GM19328 (cell line): Measurements from ENCODE around the gene FAM210B.
"Not testable (repeated sequence)": the region's sequence is repeated elsewhere in the genome, so short reads cannot be mapped to it uniquely, and the experiment has no call there.

Experiments used
- ATAC-seq: cut with Tn5 transposase; IDR thresholded peaks from one replicate; pipeline ENCODE4 v1.9.1; 2021; ENCODE audit warnings: mild to moderate bottlenecking, moderate library complexity; ENCODE audit not compliant: unreplicated experiment

The FAM210B gene

DNA sequence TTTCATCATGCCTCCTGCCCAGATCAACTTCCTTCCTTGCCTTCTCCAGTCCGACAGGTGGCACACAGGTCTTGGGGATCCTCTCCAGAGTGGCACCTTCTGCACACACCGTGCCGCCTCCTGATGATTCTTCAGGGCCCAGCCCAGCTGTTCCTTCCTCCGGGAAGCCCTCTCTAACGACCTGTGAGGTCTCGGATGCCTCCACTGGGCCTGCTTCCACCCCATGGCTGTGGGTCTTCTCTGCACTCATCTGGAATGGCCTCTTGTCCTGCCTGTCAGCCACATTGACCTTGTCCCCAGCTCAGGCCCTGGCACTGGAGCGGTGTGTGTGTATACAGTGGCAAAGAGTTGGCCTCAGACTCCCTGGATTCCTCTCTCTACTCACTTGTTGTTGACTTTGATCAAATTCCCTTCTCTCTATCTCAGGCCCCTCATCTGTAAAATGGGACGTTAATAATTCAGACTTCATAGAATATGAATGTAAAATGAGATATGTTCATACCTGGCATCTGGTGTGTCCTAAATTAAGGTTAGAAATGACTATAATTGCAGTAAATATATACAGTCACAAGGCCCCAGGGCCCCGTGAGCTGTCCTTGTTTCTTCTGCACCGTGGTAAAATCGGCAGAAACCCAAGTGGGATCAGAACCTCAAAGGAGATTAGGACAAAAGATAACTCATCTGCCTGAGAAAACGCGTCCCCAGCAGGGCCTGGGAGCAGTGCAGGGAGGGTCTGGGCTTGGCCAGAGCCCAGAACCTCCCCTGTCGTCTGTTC, 1.5 kb downstream of the FAM210B start:
- no peak for ATAC-seq

GRCh38 chr20:56360908-56361205, 2.1 kb downstream of the FAM210B start:
- ATAC-seq = no peak

DNA sequence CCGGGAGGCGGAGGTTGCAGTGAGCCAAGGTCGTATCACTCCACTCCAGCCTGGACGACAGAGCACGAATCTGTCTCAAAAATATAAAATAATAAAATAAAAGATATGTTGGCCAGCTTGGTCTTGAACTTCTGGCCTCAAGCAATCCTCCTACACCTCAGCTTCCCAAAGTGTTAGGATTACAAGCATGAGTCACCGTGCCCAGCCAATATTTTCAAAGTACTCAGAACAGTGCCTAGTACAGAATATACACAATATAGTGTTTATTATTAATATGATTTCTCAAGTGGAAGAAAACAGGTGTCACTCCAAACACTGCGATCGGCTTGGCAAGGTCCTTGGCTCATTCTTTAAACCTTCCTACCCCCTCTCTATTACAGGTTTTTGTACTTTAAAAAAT, 3.1 kb downstream of the FAM210B start:
- no peak for ATAC-seq

- ATAC-seq = no peak
Measured at GRCh38 chr20:56362833-56363413, 4.1 kb downstream of the FAM210B start.

DNA sequence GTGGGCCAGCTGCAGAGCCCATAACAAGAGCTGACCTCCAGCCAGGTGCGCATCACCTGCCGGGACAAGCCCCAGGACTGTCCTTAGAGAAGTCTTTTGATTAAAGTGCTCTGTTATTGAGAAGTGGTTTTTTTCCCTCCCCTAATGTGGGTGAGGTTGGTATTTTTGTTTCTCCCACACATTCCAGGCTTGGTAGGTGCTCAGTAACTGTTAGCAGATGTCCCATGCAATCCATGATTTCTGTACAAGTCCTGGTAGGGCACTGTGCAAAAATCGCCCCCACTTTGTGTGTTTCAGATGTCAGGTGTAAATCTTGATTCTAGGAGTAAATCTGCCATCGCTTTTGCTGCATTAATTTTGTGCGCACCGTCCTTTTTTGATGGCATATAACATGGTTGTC, 4.7 kb downstream of the FAM210B start:
- ATAC-seq = no peak

DNA sequence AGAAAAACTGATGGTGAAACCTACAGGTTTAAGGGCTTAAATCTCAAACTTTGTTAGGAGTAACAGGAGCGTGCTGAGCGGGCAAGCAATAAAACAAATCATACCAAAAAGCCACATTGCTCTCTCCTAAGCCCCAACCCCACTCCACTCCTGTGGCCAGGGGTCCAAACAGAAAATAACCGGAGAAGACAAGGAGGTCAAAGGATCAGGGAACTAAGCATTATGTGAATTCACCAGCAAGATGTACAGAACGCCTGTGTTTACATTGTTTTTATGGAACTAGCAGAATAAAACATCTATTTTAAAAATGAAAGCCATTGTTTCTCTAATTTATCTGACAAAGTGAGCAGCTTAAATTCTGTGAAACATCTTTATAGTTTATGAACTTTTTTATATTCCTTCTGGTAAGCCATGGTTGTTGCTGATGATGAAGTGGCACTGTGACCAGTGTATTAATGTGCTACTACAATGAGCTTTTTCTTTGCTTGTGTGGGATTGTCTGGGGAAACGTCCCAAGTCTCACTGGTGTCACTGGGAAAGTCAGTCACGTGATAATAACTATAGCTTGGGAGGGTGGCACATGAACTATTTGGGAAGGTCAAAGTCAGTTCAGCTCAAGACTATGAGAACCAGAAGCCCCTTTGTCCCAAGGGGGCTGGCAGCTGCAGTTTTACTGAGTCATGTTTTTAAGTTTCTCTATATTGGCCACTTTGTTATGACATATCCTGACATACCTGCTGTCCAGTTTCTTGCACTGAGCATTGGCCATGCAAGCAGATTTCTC, 9.8 kb downstream of the FAM210B start:
- ATAC-seq = no peak

GRCh38 chr20:56369179-56369578, 10.4 kb downstream of the FAM210B start:
- no peak for ATAC-seq

- no peak for ATAC-seq
Measured at GRCh38 chr20:56371977-56372376, 13.2 kb downstream of the FAM210B start.

GRCh38 chr20:56372850-56373249, 14.1 kb downstream of the FAM210B start:
- ATAC-seq = no peak

DNA sequence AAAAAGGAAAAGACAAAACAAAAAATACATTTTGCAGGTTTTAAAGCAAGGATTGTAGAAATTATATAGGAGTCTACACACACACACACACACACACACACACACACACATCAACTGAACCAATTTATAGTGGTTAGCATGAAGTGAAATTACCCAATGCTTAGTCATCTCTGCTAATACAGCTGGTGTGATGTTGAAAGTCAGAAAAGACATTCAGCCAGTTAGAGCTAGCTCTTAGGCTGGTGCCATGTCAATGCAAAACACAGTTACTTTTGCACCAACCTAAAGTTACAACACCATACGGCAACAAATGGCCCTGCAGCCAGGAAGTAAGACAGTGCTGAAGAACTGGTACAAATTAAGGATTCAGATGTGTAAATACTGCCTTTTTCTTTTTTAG, 15.2 kb downstream of the FAM210B start:
- ATAC-seq = no peak

GRCh38 chr20:56376331-56376730, 17.6 kb downstream of the FAM210B start:
- no peak for ATAC-seq

GRCh38 chr20:56378386-56378785, 19.6 kb downstream of the FAM210B start:
- ATAC-seq = no peak

DNA sequence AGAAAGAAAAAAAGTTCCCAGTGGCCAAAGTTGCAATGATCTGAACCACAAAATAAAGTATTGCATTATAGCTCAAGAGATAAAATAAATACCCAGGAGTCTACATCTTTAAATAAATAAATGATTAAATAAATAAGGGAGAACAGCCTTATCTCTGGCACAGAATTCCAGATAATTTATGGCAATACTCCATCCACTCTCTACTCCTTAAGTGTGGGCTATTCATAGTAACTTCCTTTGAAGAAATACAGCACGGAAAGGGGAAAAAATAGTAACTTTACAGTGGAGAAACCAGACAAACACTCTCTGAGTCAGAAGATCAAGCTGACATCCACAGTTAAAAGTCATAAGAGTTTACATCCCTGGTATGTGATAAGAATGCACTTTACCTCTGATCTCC, 21.6 kb downstream of the FAM210B start:
- no peak for ATAC-seq

DNA sequence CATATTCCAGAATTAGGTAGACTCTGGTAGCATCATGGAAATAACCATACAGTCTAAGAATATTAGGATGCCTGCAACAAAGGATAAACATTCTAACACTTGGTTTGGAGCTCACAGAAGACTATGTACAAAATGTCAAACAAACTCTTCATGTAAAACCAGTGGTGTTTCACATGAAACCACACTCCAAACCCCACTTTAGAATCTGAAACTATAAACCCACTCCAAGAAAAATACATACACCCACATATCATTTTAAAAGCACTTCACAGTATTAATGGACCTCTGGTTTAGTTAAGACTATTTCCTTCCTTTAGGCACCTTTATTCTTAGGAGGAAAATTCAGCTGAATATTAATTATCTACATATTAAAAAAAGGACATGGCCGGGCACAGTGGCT, 22.7 kb downstream of the FAM210B start:
- ATAC-seq = no peak

DNA sequence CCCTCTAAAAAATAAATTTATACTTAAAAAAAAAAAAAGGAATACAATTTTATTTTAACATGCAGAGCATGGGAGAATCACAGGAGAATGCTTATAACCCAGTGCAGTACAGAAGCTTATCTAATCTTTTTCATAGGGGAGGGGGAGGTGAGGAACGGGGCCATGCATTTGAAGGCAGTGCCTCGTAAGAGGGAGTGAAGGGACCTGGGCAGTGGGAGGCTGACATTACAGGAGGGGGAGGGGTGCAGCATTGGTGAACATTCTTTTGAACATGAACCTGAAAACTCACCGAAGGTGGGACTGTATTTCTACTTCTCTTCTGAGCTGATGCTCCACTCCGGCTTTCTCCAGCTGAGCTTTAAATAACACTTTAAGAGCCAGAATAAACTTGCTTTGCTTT, 23.9 kb downstream of the FAM210B start:
- ATAC-seq = no peak

GRCh38 chr20:56383334-56383733, 24.6 kb downstream of the FAM210B start:
- ATAC-seq = no peak

DNA sequence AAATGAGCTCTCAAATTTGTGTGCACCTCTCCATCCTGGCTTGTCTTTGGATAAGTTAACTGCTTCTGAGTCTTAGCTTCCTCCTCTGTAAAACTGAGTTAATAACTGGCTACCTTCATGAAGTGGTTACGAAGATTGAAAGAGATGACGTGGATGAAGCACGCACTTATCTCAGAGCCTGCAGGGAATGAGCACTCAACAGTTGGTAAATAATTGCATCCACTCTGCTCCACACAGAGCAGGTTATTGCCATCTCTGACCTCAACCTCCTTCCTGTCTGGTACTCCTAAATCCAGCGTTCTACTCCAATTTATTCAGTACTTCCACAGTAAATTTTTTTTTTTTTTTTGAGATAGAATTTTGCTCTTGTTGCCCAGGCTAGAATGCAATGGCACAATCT, 26.4 kb downstream of the FAM210B start:
- ATAC-seq = no peak

DNA sequence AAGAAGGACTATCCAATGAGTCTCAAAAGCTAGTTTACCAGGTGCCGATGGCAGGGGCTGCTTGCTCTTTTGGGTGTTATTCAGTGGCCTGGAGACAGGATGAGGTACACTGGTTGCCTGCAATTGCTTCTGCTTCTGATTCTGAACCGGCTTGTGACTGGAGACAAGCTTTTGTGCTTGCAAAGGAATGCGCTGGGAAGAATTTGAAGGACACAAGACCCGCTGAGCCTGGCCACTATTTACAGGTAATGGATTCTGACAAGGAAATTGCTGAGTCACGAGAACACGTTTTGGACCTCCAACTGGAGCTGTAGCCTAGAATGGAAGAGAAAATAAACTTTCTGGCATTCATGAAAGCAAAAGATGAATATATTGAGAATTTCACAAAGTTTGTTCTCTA, 27.4 kb downstream of the FAM210B start:
- ATAC-seq = no peak

- no peak for ATAC-seq
Measured at GRCh38 chr20:56388882-56389281, 30.1 kb downstream of the FAM210B start.

DNA sequence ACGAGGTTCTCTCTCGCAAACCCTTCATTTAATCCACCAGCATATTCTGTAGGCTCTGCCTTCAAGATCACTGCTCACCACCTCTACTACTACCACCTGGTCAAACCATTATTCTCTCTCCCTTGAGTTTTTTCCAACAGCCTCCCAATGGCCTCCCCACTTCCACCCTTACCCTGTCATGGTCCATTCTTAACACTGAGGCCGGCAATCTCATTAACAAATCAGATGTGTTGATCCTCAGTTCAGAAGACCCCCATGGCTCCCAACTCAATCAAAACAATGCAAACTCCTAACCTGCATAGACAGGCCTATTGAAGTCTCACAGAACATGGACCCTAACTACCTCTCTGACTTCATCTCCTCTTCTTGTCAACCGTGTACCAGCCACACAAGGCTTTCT, 31.0 kb downstream of the FAM210B start:
- ATAC-seq = no peak

- not testable (repeated sequence) for ATAC-seq
Measured at GRCh38 chr20:56390396-56390795, 31.6 kb downstream of the FAM210B start.

- ATAC-seq = no peak
Measured at GRCh38 chr20:56391037-56391436, 32.3 kb downstream of the FAM210B start.
